LNCAP (cell line): ENCODE results near the gene GAL.

ENCODE experiments used
- CTCF ChIP-seq: fragments of 450-650 bp; IDR thresholded peaks from 2 replicates; pipeline ENCODE4 v1.5.1; 2017; ENCODE audit warnings: mild to moderate bottlenecking

The GAL gene

GRCh38 chr11:68695531-68695930 is 11.2 kb downstream of the GAL start:
- no peak for TF ChIP-seq CTCF

- no peak for TF ChIP-seq CTCF
Measured at GRCh38 chr11:68698993-68699392, 14.6 kb downstream of the GAL start.

GRCh38 chr11:68704887-68705286 is 20.5 kb downstream of the GAL start:
- TF ChIP-seq CTCF = no peak

GRCh38 chr11:68707527-68707926 is 23.2 kb downstream of the GAL start:
- TF ChIP-seq CTCF = no peak

- TF ChIP-seq CTCF = no peak
Measured at GRCh38 chr11:68709062-68709461, 24.7 kb downstream of the GAL start.

GRCh38 chr11:68710409-68710808 is 26.1 kb downstream of the GAL start:
- TF ChIP-seq CTCF = no peak

- TF ChIP-seq CTCF = no peak
Measured at GRCh38 chr11:68711114-68711513, 26.8 kb downstream of the GAL start.

GRCh38 chr11:68714060-68714856 is 29.9 kb downstream of the GAL start:
- no peak for TF ChIP-seq CTCF
